Psoas muscle (tissue), 8 donors: Measurements from ENCODE around the gene HEATR1. TPM values are rescaled to one million over a fixed set of nuclear protein-coding genes. Genes with fewer than 3 reads are reported as not detected.
"Not testable (repeated sequence)": the region's sequence is repeated elsewhere in the genome, so short reads cannot be mapped to it uniquely, and the experiment has no call there.

Experiments
- ATAC-seq, 4 donors: fragments of 200-7000 bp; cut with Tn5 transposase; one replicate each; pipeline ENCODE4 v1.9.1; 2020; ENCODE audit warnings: moderate library complexity in 3 of 4, mild to moderate bottlenecking in 2 of 4
- DNase-seq, 2 donors: peaks; one replicate each; pipeline ENCODE4 v3.0.0-alpha.2; 2020
- H3K27ac ChIP-seq: fragments of 200-600 bp; one replicate; pipeline ENCODE4 v1.8.0; 2022
- H3K27me3 ChIP-seq, 3 donors: fragments of 200-600 bp in 1 of 3; one replicate each; pipeline versions ENCODE4 v1.6.1 to v1.8.0; 2013 to 2022; ENCODE audit warnings: low read length in 2 of 3, mild to moderate bottlenecking in 2 of 3, moderate library complexity in 1 of 3; ENCODE audit not compliant: insufficient read depth in 3 of 3
- H3K36me3 ChIP-seq, 2 donors: fragments of 200-600 bp in 1 of 2; one replicate each; pipeline versions ENCODE4 v1.6.1 to v1.8.0; 2013 to 2022; ENCODE audit warnings: low read depth in 1 of 2, mild to moderate bottlenecking in 1 of 2, moderate library complexity in 1 of 2; ENCODE audit not compliant: insufficient read depth in 1 of 2
- H3K4me1 ChIP-seq: fragments of 200-600 bp; one replicate; pipeline ENCODE4 v1.8.0; 2022
- H3K4me3 ChIP-seq: fragments of 200-600 bp; one replicate; pipeline ENCODE4 v1.8.0; 2022; ENCODE audit warnings: mild to moderate bottlenecking
- H3K9me3 ChIP-seq: fragments of 200-600 bp; one replicate; pipeline ENCODE4 v1.8.0; 2022
- WGBS, 3 donors: extraction: QIAGEN DNeasy Blood & Tissue Kit; methylation state at CpG; one replicate each; pipeline versions ENCODE4 v1.1.6 to v1.1.7; 2013; 5-methylcytosine and 5-hydroxymethylcytosine counted together
- intact Hi-C, 2 donors: fragments of 100-400 bp; cut with DNase I; formaldehyde crosslinking; loops; one replicate each; pipeline versions ENCODE4 v1.11.0 to v1.14.2; 2022
- polyA plus RNA-seq, 3 donors: library from polyadenylated mRNA; stranded (reverse); fragments of 200-250 nt; gene quantifications; one replicate each; pipeline ENCODE4 v1.2.3, GENCODE V29; 2013
- total RNA-seq, 4 donors: library from RNA; stranded (reverse); fragmentation: NEBNext Ultra II Directional in 2 of 4; extraction: Animal tissue kit (Norgen Biotek cat#: 25700) in 2 of 4; gene quantifications; one replicate each; pipeline versions ENCODE4 v1.2.1 to v1.2.4, GENCODE V29; 2021 to 2023
- TF ChIP-seq, protein P1 (sequence below): fragments of 200-600 bp; IDR thresholded peaks from one replicate; pipeline ENCODE4 v1.8.0; 2022; ENCODE audit warnings: antibody characterized with exemption
- donor health status: healthy with polysubstance abuse.
- donor health status: DM: no; HTN: no; CAD: no; lungs with moderate emphysema.
- donor health status: Bipolar disorder and iron deficiency.
- donor health status: healthy.
- donor health status: DM: yes; HTN: yes; CAD: no.
- donor health status: DM: no; HTN: no; CAD: no.
- donor health status: DM: no; HTN: no; CAD: no.
- donor health status: DM: yes; HTN: yes; CAD: no.

Gene HEATR1
- total and polyA plus RNA-seq, 7 donors = 4.5 to 23.9 (median 14.2) TPM

DNA sequence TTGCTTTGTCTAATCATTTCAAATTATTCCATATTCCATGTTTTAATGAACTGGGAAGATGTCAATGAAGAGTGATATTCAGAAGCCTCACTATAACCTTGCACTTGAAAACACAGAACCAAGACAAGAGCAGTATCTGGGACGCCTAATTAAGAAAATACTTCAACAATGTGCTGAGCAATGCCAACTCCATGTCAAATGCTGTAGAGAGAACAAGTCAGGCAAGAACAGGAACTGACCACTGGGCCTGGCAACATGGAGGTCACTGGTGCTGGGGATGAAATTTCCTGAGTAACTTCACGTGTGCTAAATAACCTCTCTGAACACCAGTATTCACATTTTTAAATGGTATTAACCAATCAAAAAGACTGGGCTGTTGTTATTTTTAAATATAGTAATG lies 22.8 kb downstream of the HEATR1 start:
- Histone ChIP-seq H3K4me3 (no peak overlapping the region), H3K27me3 (no peaks in the 10 kb centered on the region), H3K36me3 (peaks cover 7 to 99% of the 10 kb centered on the region in 2 donors), H3K9me3 (no peaks in the 10 kb centered on the region), H3K4me1 (no peaks in the 10 kb centered on the region), H3K27ac (no peak overlapping the region)
- TF ChIP-seq, protein P1, sequence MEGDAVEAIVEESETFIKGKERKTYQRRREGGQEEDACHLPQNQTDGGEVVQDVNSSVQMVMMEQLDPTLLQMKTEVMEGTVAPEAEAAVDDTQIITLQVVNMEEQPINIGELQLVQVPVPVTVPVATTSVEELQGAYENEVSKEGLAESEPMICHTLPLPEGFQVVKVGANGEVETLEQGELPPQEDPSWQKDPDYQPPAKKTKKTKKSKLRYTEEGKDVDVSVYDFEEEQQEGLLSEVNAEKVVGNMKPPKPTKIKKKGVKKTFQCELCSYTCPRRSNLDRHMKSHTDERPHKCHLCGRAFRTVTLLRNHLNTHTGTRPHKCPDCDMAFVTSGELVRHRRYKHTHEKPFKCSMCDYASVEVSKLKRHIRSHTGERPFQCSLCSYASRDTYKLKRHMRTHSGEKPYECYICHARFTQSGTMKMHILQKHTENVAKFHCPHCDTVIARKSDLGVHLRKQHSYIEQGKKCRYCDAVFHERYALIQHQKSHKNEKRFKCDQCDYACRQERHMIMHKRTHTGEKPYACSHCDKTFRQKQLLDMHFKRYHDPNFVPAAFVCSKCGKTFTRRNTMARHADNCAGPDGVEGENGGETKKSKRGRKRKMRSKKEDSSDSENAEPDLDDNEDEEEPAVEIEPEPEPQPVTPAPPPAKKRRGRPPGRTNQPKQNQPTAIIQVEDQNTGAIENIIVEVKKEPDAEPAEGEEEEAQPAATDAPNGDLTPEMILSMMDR = no peak
- 86 to 95% (median 92%) methylated on average over 2 of the region's 2 CpGs for WGBS, 3 donors
- DNase-seq (no peak), ATAC-seq (no peak)
- intact Hi-C loops = no loop called here

DNA sequence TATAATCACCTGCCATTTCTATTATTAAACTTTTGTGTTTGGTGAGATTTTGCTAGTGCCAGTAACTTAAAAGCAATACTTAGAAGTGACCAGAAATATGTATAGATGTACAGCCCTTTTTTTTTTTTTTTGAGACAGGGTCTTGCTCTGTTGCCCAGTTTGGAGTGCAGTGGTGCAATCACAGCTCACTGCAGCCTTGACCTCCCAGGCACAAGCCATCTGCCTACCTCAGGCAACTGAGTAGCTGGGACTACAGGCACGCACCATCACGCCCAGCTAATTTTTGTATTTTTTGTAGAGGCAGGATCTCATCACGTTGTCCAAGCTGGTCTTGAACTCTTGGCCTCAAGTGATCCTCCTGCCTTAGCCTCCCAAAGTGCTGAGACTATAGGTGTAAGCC lies 23.9 kb downstream of the HEATR1 start:
- H3K27me3 ChIP-seq, H3K27ac ChIP-seq, H3K4me3 ChIP-seq, H3K9me3 ChIP-seq, DNase-seq, H3K4me1 ChIP-seq, ATAC-seq, intact Hi-C loops: not testable (repeated sequence)
- H3K36me3 ChIP-seq = peaks cover 12 to 99% of the 10 kb centered on the region in 2 donors
- 95 to 97% (median 95%) methylated on average over 3 of the region's 3 CpGs for WGBS, 3 donors

DNA sequence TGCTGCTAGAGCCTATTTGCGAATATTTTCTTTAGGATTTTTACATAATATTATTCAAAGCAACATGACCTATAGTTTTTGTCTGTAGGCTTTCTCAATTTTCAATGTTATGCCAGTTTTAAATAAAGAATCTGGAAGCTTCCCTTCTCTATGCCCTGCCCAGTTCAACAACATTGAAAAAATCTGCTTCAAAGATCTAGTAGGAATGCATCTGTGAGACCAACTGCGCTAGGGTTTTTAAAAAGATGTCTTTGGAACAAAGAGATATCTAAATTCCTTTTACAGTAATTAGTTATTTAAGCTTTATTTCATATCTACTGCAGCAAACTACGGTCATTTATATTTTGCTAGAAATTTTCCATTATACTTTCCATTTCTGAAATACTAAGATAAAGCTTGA lies 25.7 kb downstream of the HEATR1 start:
- intact Hi-C loops = no loop called here
- no peaks in the 10 kb centered on the region for H3K4me1 ChIP-seq
- H3K27me3 ChIP-seq = no peaks in the 10 kb centered on the region
- H3K4me3 ChIP-seq = no peak overlapping the region
- ATAC-seq (no peak), DNase-seq (no peak)
- peaks cover 12 to 99% of the 10 kb centered on the region in 2 donors for H3K36me3 ChIP-seq
- WGBS, 3 donors = 98 to 99% (median 99%) methylated on average over 3 of the region's 3 CpGs
- H3K27ac ChIP-seq = no peak overlapping the region
- no peaks in the 10 kb centered on the region for H3K9me3 ChIP-seq
- TF ChIP-seq, protein P1 = no peak

DNA sequence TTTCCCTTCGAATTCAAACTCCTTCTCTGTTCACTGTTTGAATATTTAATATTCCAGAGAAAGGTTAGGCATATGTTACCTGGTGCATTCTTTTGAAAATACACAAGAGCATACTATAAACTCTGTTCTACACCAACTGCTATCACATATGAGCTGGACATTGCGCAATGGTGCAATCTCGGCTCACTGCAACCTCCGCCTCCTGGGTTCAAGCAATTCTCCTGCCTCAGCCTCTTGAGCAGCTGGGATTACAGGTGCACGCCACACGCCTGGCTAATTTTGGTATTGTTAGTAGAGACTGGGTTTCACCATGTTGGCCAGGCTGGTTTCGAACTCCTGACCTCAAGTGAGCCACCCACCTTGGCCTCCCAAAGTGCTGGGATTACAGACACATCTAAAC lies 27.3 kb downstream of the HEATR1 start:
- H3K27ac ChIP-seq, DNase-seq, H3K4me3 ChIP-seq, H3K4me1 ChIP-seq, intact Hi-C loops, H3K9me3 ChIP-seq, H3K27me3 ChIP-seq, ATAC-seq: not testable (repeated sequence)
- 86 to 90% (median 90%) methylated on average over 7 of the region's 7 CpGs for WGBS, 3 donors
- peaks cover 8 to 99% of the 10 kb centered on the region in 2 donors for H3K36me3 ChIP-seq

DNA sequence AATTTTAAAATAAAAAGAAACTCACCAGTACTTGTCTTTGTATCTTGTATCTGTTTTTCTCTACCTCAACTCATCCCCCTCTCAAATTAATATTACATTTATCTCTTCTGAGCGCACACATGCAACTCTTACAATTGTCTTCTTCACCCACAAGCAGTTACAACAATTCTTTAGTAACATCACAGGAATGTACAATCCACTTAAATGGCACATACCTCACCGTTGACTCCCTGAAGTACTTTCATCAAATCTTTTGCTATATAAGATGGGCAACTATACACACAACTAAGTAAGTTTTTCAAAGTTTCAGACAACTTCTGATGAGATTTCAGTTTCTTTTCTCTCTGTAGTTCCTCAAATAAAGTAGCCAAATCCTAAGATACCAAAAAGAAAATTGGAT lies 28.3 kb downstream of the HEATR1 start:
- intact Hi-C loops = no loop called here
- TF ChIP-seq, protein P1 = no peak
- Histone ChIP-seq H3K27me3 (no peaks in the 10 kb centered on the region), H3K4me3 (no peak overlapping the region), H3K27ac (no peak overlapping the region), H3K9me3 (no peaks in the 10 kb centered on the region), H3K4me1 (no peaks in the 10 kb centered on the region), H3K36me3 (peaks cover 9 to 99% of the 10 kb centered on the region in 2 donors)
- ATAC-seq (no peak), DNase-seq (no peak)
- 68 to 73% (median 70%) methylated on average over 2 of the region's 2 CpGs for WGBS, 3 donors

DNA sequence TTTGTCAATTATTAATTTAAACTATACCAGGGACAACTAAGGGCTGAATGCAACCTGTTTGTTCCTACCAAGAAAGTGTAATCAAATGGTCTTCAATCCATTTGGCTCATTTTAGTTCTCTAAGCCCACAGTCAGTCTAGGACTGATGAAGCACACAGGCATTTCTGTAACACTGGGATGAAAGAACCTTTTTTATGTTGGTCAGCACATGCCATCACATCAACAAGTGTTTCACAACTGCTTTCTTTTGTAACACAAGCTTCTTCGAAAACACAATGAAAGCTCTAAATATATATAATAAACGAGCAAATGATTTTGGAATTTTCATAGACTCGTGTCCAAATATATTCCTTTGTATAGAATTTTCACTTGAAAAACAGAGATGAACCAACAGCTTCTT lies 28.8 kb downstream of the HEATR1 start:
- H3K4me1 ChIP-seq = no peaks in the 10 kb centered on the region
- ATAC-seq (no peak), DNase-seq (no peak)
- H3K36me3 ChIP-seq = peaks cover 9 to 99% of the 10 kb centered on the region in 2 donors
- WGBS, 3 donors = 87 to 89% (median 88%) methylated on average over 3 of the region's 3 CpGs
- H3K27ac ChIP-seq = no peak overlapping the region
- TF ChIP-seq, protein P1 = no peak
- intact Hi-C loops = no loop called here
- no peak overlapping the region for H3K4me3 ChIP-seq
- H3K27me3 ChIP-seq = no peaks in the 10 kb centered on the region
- no peaks in the 10 kb centered on the region for H3K9me3 ChIP-seq
